Measurements from ENCODE around the gene NALCN. TPM values are rescaled to one million over a fixed set of nuclear protein-coding genes. Genes with fewer than 3 reads are reported as not detected.

Gene NALCN
- total and polyA plus RNA-seq, 9 donors, result 0.17 to 21.6 (median 1.4) TPM

GRCh38 chr13:101170306-101170705, 246.0 kb downstream of the NALCN start:
- no peak overlapping the region for H3K27ac ChIP-seq
- no peaks in the 10 kb centered on the region for H3K36me3 ChIP-seq
- no peak for DNase-seq
- no peaks in the 10 kb centered on the region for H3K4me1 ChIP-seq (ENCODE audit: insufficient read depth)
- WGBS, 3 donors, result 71 to 96% (median 86%) methylated on average over 2 of the region's 2 CpGs
- H3K9me3 ChIP-seq, result no peaks in the 10 kb centered on the region
- H3K4me3 ChIP-seq, result no peak overlapping the region
- TF ChIP-seq CTCF (IDR thresholded peaks at IDR 0.05) (no peak), POLR2A (IDR thresholded peaks at IDR 0.05) (no peak), EP300 (IDR thresholded peaks at IDR 0.05) (no peak)
- intact Hi-C loops (cut with DNase I), result no loop called here
- H3K27me3 ChIP-seq, result no peaks in the 10 kb centered on the region

- H3K36me3 ChIP-seq, result no peaks in the 10 kb centered on the region
- 50 to 54% (median 53%) methylated on average over 1 of the region's 1 CpG for WGBS, 3 donors
- H3K27ac ChIP-seq, result no peak overlapping the region
- intact Hi-C loops (cut with DNase I), result loop anchor here in 1 of 4 donors (10.0 kb wide), 1 partner anchor 308 kb away; no protein-coding TSS in a partner anchor
- H3K4me1 ChIP-seq (ENCODE audit: insufficient read depth), result no peaks in the 10 kb centered on the region
- no peak for DNase-seq
- H3K27me3 ChIP-seq, result no peaks in the 10 kb centered on the region
- no peaks in the 10 kb centered on the region for H3K9me3 ChIP-seq
- TF ChIP-seq CTCF (IDR thresholded peaks at IDR 0.05) (no peak), POLR2A (IDR thresholded peaks at IDR 0.05) (no peak), EP300 (IDR thresholded peaks at IDR 0.05) (no peak)
- no peak overlapping the region for H3K4me3 ChIP-seq
Observed at GRCh38 chr13:101157261-101157660, 259.0 kb downstream of the NALCN start.

GRCh38 chr13:101155920-101156319, 260.4 kb downstream of the NALCN start:
- TF ChIP-seq POLR2A (IDR thresholded peaks at IDR 0.05), result no peak
- no peak for TF ChIP-seq CTCF (IDR thresholded peaks at IDR 0.05)
- no peak for TF ChIP-seq EP300 (IDR thresholded peaks at IDR 0.05)
- H3K27me3 ChIP-seq, result no peaks in the 10 kb centered on the region
- no peaks in the 10 kb centered on the region for H3K4me1 ChIP-seq (ENCODE audit: insufficient read depth)
- WGBS, 3 donors, result 60 to 77% (median 64%) methylated on average over 2 of the region's 2 CpGs
- no peaks in the 10 kb centered on the region for H3K36me3 ChIP-seq
- H3K27ac ChIP-seq, result no peak overlapping the region
- intact Hi-C loops (cut with DNase I), result loop anchor here in 1 of 4 donors (10.0 kb wide), 1 partner anchor 309 kb away; no protein-coding TSS in a partner anchor
- H3K9me3 ChIP-seq, result no peaks in the 10 kb centered on the region
- DNase-seq, result no peak
- no peak overlapping the region for H3K4me3 ChIP-seq

GRCh38 chr13:101152184-101152583, 264.1 kb downstream of the NALCN start:
- Histone ChIP-seq H3K36me3 (no peaks in the 10 kb centered on the region), H3K4me3 (no peak overlapping the region), H3K4me1 (ENCODE audit: insufficient read depth) (no peaks in the 10 kb centered on the region), H3K27ac (no peak overlapping the region), H3K27me3 (no peaks in the 10 kb centered on the region), H3K9me3 (no peaks in the 10 kb centered on the region)
- no peak for TF ChIP-seq EP300 (IDR thresholded peaks at IDR 0.05)
- TF ChIP-seq POLR2A (IDR thresholded peaks at IDR 0.05), result no peak
- TF ChIP-seq CTCF (IDR thresholded peaks at IDR 0.05), result no peak
- no peak for DNase-seq
- intact Hi-C loops (cut with DNase I), result loop anchor here in 1 of 4 donors (10.0 kb wide), 1 partner anchor 313 kb away; no protein-coding TSS in a partner anchor
- 35 to 72% (median 45%) methylated on average over 3 of the region's 3 CpGs for WGBS, 3 donors

All from ovary (tissue), 9 donors.